Adrenal gland (tissue), 19 donors: ENCODE results near the gene HYAL3. TPM values are rescaled to one million over a fixed set of nuclear protein-coding genes. Genes with fewer than 3 reads are reported as not detected.

Source experiments
- DNase-seq, 7 donors: peaks; one replicate each; pipeline ENCODE4 v3.0.0-alpha.2; 2019 to 2020
- H3K27ac ChIP-seq, 5 donors: fragments of 200-600 bp; sonication (generic) in 4 of 5; 1 replicate in 3 of 5; 2 replicates in 2 of 5; pipeline versions ENCODE4 v1.5.1 to v1.8.0; 2016 to 2020; ENCODE audit warnings: mild to moderate bottlenecking in 1 of 5
- H3K27me3 ChIP-seq: fragments of 200-600 bp; 2 replicates; pipeline ENCODE4 v1.8.0; 2021
- H3K36me3 ChIP-seq, 2 donors: fragments of 200-600 bp; replicated peaks in 1 of 2; 1 replicate in 1 of 2; 2 replicates in 1 of 2; pipeline versions ENCODE4 v1.5.1 to v1.8.0; 2018 to 2022
- H3K4me1 ChIP-seq, 2 donors: fragments of 200-600 bp; replicated peaks in 1 of 2; 1 replicate in 1 of 2; 2 replicates in 1 of 2; pipeline versions ENCODE4 v1.5.1 to v1.8.0; 2018 to 2021
- H3K4me3 ChIP-seq, 4 donors: fragments of 200-600 bp; sonication (generic) in 3 of 4; one replicate each; pipeline ENCODE4 v1.5.1; 2016 to 2018
- H3K9me3 ChIP-seq, 3 donors: fragments of 200-600 bp; sonication (generic) in 1 of 3; replicated peaks in 1 of 3; 1 replicate in 2 of 3; 2 replicates in 1 of 3; pipeline versions ENCODE4 v1.5.1 to v1.8.0; 2016 to 2021
- POLR2A ChIP-seq, 2 donors: fragments of 450-650 bp; IDR thresholded peaks; one replicate each; pipeline ENCODE4 v1.6.1; 2017; ENCODE audit warnings: antibody characterized with exemption in 2 of 2, mild to moderate bottlenecking in 2 of 2, moderate library complexity in 1 of 2
- WGBS, 4 donors: extraction: QIAGEN DNeasy Blood & Tissue Kit in 2 of 4; methylation state at CpG; one replicate each; pipeline versions ENCODE4 v1.1.5 to v1.1.7; 2013 to 2017; 5-methylcytosine and 5-hydroxymethylcytosine counted together
- intact Hi-C, 2 donors: fragments of 100-400 bp; cut with DNase I; formaldehyde crosslinking; loops; one replicate each; pipeline versions ENCODE4 v1.14.1 to v1.15.0; 2022 to 2023
- long read RNA-seq, 10 donors: library from polyadenylated mRNA in 3 of 10; unstranded in 2 of 10; stranded (forward) in 1 of 10; transcript quantifications; one replicate each; pipeline ENCODE4 v2.0.0 and lab custom pipeline, GENCODE V29; 2021 to 2026
- polyA plus RNA-seq, 3 donors: library from polyadenylated mRNA; stranded (reverse); fragments of 200-250 nt in 2 of 3; fragments of 350-450 nt in 1 of 3; fragmentation: Illumina TruSeq in 1 of 3; extraction: RNeasy Lipid Tissue Mini Kit (QIAGEN cat#74804) in 1 of 3; gene quantifications; one replicate each; pipeline ENCODE4 v1.2.3, GENCODE V29; 2013 to 2014
- total RNA-seq, 9 donors: library from RNA; depleted of rRNA in 4 of 9; stranded (reverse); fragments of >200 nt in 4 of 9; fragments of 120-200 nt in 1 of 9; fragmentation: NEBNext Ultra II Directional in 1 of 9; extraction: Animal tissue kit (Norgen Biotek cat#: 25700) in 1 of 9; gene quantifications; one replicate each; pipeline versions ENCODE4 v1.1.0 to v1.2.4, GENCODE V29; 2013 to 2023
- TF ChIP-seq, protein P1 (sequence below), 6 experiments: fragments of 450-650 bp in 4 of 6; fragments of 200-600 bp in 2 of 6; sonication (generic) in 1 of 6; IDR thresholded peaks; 1 replicate in 5 of 6; 2 replicates in 1 of 6; pipeline versions ENCODE4 v1.5.1 to v1.8.0; 2016 to 2021; ENCODE audit warnings: antibody characterized with exemption in 6 of 6, mild to moderate bottlenecking in 2 of 6, moderate library complexity in 1 of 6
- donor health status: healthy with polysubstance abuse.
- donor health status: Bipolar disorder and iron deficiency.
- donor health status: DM: yes; HTN: yes; CAD: no.
- donor health status: DM: no; HTN: no; CAD: no.
- donor health status: DM: no; HTN: no; CAD: no.
- donor health status: DM: yes; HTN: yes; CAD: no.

HYAL3 gene, protein sequence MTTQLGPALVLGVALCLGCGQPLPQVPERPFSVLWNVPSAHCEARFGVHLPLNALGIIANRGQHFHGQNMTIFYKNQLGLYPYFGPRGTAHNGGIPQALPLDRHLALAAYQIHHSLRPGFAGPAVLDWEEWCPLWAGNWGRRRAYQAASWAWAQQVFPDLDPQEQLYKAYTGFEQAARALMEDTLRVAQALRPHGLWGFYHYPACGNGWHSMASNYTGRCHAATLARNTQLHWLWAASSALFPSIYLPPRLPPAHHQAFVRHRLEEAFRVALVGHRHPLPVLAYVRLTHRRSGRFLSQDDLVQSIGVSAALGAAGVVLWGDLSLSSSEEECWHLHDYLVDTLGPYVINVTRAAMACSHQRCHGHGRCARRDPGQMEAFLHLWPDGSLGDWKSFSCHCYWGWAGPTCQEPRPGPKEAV
- total RNA-seq, result 1 to 10 TPM; 1.7 to 5.4 (median 3.5) TPM
- polyA plus RNA-seq, result 1 to 10 TPM; 2.5 to 6.8 (median 3.2) TPM
- long read RNA-seq, donor 1, partial matches to known transcripts, result 0 of 1 reads
- long read RNA-seq, donor 1, other reads (novel, unspliced or antisense), result 0 of 1 reads
- long read RNA-seq, donor 2, result 0 reads
- long read RNA-seq, donor 3, partial matches to known transcripts, result 0 of 2 reads
- long read RNA-seq, donor 3, other reads (novel, unspliced or antisense), result 0 of 2 reads
- long read RNA-seq, donor 4, partial matches to known transcripts, result 0 of 2 reads
- long read RNA-seq, donor 4, other reads (novel, unspliced or antisense), result 0 of 2 reads
- long read RNA-seq, donor 5, partial matches to known transcripts, result 0 of 4 reads
- long read RNA-seq, donor 5, other reads (novel, unspliced or antisense), result 0 of 4 reads
- long read RNA-seq, donor 6, partial matches to known transcripts, result 0 of 1 reads
- long read RNA-seq, donor 6, other reads (novel, unspliced or antisense), result 0 of 1 reads
- long read RNA-seq, donor 7, result 0 reads
- long read RNA-seq, donor 8, partial matches to known transcripts, result 0 of 2 reads
- long read RNA-seq, donor 8, other reads (novel, unspliced or antisense), result 0 of 2 reads
- long read RNA-seq, donor 9, result 0 reads
- long read RNA-seq, donor 10, partial matches to known transcripts, result 0 of 1 reads
- long read RNA-seq, donor 10, other reads (novel, unspliced or antisense), result 0 of 1 reads

DNA sequence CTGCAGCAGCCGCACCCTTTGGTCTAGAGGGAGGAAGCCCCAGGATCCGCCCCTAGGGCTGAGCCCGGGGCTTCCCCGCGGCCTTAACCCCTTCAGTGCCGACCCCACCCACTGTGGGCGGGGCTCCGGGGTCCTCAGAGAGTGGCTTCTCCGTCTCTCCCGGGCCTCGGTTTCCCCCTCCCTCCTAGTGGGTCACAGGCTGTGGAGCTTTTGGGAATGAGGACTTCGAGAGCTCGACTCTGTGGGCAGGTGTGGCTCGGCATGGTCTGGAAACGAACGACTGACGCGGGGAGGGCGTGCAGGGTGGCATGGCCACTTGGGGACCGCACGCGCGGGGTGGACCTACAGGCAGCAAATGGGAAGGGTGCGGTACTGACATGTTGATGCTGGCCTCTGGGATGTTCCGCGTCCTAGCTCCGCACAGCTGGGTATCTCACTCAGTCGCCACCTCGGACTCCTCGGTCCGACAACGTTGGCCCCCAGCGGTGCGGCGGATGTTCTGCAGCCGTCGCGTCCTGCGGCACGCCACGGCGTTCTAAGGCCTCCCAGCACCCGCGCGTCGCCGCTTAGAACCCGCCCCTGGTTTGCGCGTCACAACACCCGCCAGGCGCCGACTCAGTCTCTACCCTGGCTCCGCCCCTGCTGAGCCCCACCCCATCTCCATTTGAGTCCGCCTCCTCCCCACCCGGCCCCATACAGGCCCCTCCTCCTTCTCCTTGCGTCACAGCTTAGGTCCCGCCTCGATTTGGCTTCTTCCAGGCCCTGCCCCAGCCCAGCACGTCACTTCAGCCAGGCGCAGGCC is at the start of gene HYAL3, which contains the start of gene NAA80:
Gene HYAL3 (minus strand): TSS at position 570 of the 802 bp plus-strand sequence. CDS start 3,803 bp downstream, outside the sequence.
Gene NAA80 (minus strand): TSS at position 570 of the 802 bp plus-strand sequence. CDS start 1,942 bp downstream, outside the sequence.
- DNase-seq, result peak; percentile 99 to 100 (median 100)
- Histone ChIP-seq H3K9me3 (no peaks in the 10 kb centered on the region), H3K36me3 (no peaks in the 10 kb centered on the region), H3K27ac (peak within 1 kb of the TSS; percentile 75 to 95 (median 93)), H3K4me1 (peaks cover 26 to 48% of the 10 kb centered on the region in 2 donors), H3K27me3 (no peaks in the 10 kb centered on the region), H3K4me3 (peak within 1 kb of the TSS in 3 of 4 donors; percentile 22 to 59 (median 37))
- intact Hi-C loops, result no loop called here
- TF ChIP-seq POLR2A (IDR thresholded peaks at IDR 0.05), result peak; percentile 89 to 97
- TF ChIP-seq, protein P1, sequence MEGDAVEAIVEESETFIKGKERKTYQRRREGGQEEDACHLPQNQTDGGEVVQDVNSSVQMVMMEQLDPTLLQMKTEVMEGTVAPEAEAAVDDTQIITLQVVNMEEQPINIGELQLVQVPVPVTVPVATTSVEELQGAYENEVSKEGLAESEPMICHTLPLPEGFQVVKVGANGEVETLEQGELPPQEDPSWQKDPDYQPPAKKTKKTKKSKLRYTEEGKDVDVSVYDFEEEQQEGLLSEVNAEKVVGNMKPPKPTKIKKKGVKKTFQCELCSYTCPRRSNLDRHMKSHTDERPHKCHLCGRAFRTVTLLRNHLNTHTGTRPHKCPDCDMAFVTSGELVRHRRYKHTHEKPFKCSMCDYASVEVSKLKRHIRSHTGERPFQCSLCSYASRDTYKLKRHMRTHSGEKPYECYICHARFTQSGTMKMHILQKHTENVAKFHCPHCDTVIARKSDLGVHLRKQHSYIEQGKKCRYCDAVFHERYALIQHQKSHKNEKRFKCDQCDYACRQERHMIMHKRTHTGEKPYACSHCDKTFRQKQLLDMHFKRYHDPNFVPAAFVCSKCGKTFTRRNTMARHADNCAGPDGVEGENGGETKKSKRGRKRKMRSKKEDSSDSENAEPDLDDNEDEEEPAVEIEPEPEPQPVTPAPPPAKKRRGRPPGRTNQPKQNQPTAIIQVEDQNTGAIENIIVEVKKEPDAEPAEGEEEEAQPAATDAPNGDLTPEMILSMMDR (IDR thresholded peaks at IDR 0.05), result peak; percentile 16 to 69 (median 48)
- 0 to 1% (median 1%) methylated on average over 17 to 61 of the region's 61 CpGs for WGBS, 4 donors

DNA sequence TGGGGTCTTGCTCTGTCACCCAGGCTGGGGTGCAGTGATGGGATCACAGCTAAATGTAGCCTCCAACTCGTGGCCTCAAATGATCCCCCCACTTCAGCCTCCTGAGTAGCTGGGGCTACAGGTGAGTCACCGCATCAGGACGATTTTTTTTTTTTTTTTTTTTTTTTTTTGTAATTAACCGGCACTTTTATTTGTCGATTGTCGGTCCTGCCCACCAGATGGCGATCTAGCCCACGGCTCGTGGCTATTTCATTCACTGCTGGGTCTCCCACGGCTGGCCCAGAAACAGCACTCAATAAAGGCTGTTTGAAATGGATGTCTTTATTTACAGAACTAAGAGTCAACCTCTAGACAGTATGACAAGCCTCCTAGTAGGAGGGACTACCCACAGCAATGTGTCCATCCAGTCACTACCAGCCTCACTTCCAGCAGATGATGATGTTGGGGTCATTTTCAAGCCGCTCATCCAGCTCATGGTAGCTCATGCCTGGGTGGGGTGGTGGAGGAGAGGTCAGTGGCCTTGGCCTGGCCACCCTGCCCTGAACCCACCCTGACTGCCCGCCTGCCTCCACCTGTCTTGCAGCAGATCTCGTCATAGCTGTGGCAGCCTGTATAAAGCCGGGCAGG is 48.1 kb upstream of the HYAL3 start:
- intact Hi-C loops, result loop anchor here (2.0 to 5.0 kb wide), 2 partner anchors 192 to 195 kb away; no protein-coding TSS in a partner anchor
- WGBS, 4 donors, result 5 to 28% (median 16%) methylated on average over 10 to 14 of the region's 14 CpGs

DNA sequence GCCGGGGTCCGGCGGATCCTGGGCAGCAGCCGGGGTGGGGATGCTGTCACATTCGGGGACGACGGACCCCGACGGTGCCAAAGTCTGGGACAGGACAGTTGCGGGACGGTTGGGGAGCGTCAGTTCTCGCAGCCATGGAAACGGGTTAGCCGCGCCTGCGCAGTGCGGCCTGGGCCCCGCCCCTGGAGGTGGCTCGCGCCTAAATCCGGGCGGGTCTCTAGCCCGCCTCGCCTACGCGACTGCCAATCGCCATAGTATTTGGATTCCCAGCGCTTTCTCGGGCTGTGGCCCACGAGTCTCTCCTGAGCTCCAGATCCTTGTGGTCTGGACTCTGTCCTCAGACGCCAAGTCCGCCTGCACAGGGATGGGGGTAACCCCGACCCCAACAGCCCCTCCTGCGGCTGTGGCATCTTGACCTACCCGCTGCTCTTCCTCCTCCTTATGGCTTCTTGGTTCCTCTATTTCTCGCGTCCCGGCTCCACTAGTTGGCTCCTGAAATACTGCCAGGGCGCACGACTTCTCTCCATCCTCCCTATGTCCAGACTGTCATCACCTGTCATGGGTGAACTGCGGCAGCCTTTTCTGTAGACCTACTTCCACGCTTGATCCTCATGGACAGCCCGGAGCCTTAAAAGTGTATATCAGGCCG is 46.5 kb upstream of the HYAL3 start, which contains the start of gene ZMYND10:
Gene ZMYND10 (minus strand): TSS at position 147 of the 649 bp plus-strand sequence. CDS start 153 bp downstream, outside the sequence.
- H3K9me3 ChIP-seq, result no peaks in the 10 kb centered on the region
- H3K27ac ChIP-seq, result no peak within 1 kb of the TSS
- peak within 1 kb of the TSS in 1 of 4 donors; percentile 30 for H3K4me3 ChIP-seq
- DNase-seq, result peak; percentile 51 to 78 (median 64)
- TF ChIP-seq POLR2A (IDR thresholded peaks at IDR 0.05), result no peak
- TF ChIP-seq, protein P1 (IDR thresholded peaks at IDR 0.05), result no peak
- WGBS, 4 donors, result 10 to 22% (median 12%) methylated on average over 15 to 45 of the region's 45 CpGs
- H3K4me1 ChIP-seq, result peaks cover 17 to 23% of the 10 kb centered on the region in 2 donors
- no peaks in the 10 kb centered on the region for H3K27me3 ChIP-seq
- intact Hi-C loops, result loop anchor here (2.0 to 5.0 kb wide), 2 partner anchors 193 to 197 kb away; no protein-coding TSS in a partner anchor
- peaks cover 0 to 16% of the 10 kb centered on the region in 2 donors for H3K36me3 ChIP-seq

More for the DNA sequence above, 48.1 kb upstream of the HYAL3 start:
- Histone ChIP-seq H3K4me1 (peaks cover 26 to 34% of the 10 kb centered on the region in 2 donors), H3K27ac (peak overlapping the region in 2 of 5 donors; percentile 13 to 27), H3K9me3 (no peaks in the 10 kb centered on the region), H3K36me3 (peaks cover 0 to 16% of the 10 kb centered on the region in 2 donors), H3K4me3 (no peak overlapping the region), H3K27me3 (no peaks in the 10 kb centered on the region)
- peak; percentile 69 to 90 (median 81) for DNase-seq
- no peak for TF ChIP-seq POLR2A (IDR thresholded peaks at IDR 0.05)
- TF ChIP-seq, protein P1 (IDR thresholded peaks at IDR 0.05), result peak; percentile 33 to 67 (median 60)
